Renal cortex interstitium (tissue), 11 donors: Measurements from ENCODE around the gene SLC1A7. TPM values are rescaled to one million over a fixed set of nuclear protein-coding genes. Genes with fewer than 3 reads are reported as not detected.

Experiments
- DNase-seq, 11 donors: peaks; one replicate each; pipeline ENCODE4 v3.0.0-alpha.2; 2013; ENCODE audit warnings: low read depth in 9 of 11, low spot score in 4 of 11; ENCODE audit errors: extremely low read depth in 1 of 11
- polyA plus RNA-seq, 3 donors: library from polyadenylated mRNA; unstranded; fragments of 120-200 nt; gene quantifications; one replicate each; pipeline ENCODE4 v1.2.1, GENCODE V29; 2013; ENCODE audit not compliant: insufficient read length in 3 of 3

Gene SLC1A7
- polyA plus RNA-seq, 3 donors: 0.10 to 0.27 TPM; not detected in 1

DNA sequence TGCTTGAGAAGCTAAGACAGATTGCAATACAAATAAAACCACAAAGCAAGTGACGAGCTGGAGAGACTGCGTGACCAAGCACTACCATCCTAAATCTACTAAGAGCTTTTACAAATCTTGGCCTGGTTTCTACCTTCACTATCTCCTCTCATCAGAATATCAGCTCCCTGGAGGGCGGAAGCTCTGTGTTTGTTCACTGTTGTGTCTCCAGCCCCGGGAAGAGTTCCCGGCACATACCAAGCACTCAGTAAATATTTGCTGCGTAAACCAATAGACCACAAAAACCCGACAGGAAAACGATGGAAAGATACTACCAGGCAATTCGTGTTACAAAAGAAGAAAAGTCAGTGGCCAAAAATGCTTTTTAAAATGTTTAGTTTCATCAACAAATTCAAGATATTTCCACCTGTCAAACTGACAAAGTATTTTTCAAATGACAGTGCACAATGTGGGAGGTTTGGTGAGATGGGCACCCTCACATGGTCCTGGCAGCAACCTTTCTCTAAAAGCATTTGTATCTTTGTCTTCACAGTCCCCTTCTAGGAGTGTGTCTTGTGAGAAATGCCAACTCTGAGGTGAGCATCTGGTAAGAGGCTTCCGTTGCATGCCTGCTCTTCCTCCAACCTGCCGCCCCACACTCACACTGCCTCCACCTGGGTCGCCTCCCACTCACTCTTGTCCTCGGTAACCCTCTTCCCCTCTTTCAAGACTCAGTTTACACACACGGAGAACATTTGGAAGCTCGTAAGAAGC, 34.7 kb downstream of the SLC1A7 start:
- no peak for DNase-seq

DNA sequence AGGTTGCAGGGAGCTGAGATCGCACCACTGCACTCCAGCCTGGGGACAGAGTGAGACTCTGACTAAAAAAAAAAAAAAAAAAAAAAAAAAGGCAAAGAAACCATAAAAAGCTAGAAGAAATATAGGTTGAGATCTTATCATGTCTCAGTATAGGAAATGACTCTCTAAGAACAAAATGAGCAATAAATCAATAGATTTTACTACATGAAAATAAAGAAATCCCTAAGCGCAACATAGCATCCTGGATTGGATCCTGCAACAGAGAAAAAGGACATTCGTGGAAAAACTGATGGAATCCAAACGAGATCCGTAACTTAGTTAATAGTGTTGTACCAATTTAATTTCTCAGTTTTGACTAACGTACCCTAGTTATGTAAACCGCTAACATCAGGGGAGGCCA, 35.3 kb downstream of the SLC1A7 start:
- DNase-seq: no peak

DNA sequence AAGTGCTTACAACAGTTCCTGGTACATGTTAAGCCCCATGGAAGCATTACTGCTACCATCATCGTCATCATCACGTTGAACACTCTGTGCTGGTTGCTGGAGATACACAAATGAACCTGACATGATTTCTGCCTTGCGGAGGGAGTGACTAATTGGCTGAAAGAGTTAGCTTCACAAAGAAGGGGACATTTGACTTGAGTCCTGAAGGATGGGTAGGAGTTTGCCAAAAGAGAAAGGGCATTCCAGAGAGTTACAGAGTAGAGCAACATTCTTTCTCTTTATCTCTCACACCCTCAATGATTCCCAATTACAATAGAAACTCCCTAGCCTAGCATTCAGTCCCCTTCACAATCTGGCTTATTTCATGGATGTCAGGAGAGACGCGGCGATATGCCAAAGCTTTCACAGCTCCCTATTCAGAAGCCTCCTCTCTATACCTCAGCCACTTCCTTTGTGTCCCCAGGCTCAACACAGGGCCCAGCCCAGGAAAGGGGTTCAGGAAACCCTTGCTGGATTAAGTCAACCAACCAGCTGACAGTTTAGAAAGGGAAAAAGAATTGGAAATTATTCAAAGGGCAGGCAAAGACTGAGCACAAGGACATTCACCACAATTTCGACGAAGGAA, 38.0 kb downstream of the SLC1A7 start:
- DNase-seq: no peak

DNA sequence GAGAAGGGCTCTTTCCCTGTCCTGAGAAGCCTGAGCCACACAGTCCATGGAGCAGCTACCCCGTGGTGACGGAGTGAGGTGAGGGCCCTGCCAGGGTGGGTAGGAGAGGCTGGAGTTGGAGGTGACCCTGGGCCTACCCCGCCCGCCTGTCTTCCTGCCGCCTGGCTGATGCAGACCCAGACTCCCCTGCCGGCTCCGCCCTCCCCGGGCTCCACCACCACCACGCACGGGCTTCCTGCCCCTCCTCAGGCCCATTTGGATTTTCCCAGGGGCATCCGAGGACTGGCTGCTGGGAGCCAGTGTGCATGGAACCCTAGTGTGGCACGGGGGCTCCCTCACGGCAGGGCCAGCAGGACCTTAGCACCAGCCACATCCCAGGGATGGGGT, 47.9 kb downstream of the SLC1A7 start:
- DNase-seq: no peak

DNA sequence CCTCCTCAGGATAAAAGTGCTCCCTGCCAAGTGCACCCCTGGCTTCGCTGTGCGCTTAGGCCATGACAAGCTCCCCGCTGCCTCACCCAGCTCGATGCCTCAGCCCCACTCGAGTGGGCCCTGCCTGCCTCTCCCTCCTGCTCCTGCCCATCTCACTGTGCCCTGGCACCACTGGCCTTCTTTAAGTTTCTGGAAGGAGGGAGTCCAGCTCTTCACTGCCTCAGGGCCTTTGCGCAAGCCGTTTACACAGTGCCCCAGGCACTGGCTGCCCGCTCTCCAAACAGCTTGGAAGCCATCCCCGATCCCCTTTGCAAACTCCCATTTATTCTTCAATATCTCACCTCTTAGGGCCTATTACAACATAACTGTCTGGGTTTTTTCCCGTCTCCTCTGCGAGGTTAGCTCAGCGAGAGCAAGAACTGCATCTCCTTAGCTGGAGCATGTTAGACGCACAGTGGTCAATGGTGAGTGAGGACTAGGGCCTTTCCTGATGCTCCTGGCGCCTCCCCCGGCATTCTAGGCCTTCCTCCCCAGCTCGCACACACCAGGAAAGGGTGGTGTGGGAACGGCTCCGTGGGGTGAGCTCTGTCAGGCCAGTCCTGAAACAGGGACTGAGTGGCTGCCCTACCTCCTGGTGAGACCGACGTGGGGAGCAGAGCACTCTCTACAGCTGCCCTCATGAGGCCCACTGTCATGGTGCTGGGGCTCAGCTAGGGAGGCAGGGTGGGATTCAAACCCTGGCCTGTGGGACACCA, 48.5 kb downstream of the SLC1A7 start:
- DNase-seq: no peak

DNA sequence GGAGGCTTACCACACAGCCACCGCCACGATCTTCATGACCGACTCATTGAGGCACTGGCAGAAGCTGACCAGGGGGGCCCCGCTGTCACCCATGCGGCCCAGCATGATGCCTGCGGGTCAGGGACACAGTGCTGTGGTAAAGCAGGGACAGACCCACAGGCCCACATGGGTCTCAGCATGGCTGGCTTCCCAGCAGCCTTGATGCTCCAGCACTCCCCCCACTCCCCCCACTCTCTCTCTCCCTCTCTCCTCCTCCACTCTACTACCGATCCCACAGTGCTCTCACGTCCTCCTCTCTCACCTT, 49.0 kb downstream of the SLC1A7 start:
- no peak for DNase-seq

DNA sequence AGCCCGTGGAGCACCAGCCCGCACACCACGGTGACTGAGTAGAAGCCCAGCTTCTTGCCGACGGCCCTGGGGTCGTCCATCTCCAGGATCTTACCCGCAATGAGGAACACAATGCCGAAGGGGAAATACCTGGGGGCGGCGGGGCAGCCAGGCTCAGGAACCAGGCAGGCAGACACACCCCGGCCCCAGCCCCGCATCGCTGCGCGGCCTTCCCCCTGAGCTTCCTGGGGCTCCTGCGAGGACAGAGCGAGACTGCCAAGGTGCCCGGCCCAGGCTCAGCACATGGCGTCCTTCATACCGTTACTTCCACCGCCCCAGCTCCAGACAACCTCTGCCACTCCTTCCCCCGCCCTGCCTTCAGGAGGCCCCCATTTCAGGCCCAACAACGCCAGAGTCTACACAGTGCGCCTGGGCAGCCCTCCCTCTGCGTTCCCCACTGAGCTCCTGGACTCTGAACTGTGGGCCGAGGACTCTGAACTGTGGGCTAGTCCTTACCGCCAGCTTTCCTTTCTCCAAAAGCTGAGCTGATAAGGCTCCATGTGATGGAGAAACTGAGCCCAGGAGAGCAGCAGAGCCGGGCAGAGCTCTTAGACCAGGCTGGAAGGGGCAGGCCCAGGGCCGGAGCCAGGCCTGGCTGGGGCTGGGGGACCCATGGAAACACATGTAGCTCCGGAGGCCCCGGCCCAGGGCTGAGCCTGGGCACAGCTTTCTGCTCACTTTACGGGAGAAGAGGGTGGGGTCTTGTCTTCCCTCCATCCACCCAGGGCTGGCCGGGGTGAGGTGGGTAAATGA, 49.6 kb downstream of the SLC1A7 start:
- DNase-seq: no peak

DNA sequence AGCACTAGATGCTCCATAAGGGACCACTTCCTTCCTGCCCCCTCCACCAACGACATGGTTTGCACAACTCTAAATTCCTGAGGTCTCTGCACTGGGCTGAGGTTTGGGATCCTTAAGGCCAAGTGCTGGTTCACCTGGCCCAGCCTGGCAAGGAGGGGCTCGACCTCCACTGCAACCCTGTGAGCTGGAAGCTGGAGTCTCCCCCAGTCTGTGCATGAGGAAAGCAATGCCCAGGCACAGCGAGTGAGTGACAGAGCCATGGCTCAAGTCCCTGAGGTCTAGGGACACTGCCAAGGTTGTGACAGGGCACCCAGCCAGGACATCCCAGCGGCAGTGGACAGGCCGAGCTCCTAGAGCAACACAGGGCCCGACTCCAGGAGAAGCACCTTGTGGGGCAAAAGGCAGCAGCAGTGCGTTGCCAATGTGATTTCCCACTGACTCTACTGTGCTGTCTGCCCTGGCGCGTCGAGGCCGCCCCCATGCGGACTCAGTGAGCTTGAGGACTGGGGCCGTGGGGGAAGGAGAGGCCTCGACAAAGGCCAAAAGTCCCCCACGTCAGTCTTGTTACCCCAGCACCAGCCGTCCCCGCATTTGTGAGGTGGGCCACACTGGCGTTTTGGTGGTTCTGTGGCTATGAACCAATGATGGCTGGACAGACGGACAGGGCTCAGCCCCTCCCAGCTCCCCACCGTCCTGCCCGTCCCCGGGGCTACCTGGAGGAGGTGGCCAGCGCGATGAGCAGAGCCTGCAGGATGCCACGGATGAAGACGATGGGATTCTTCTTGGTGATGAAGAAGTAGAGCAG, 50.4 kb downstream of the SLC1A7 start:
- no peak for DNase-seq

DNA sequence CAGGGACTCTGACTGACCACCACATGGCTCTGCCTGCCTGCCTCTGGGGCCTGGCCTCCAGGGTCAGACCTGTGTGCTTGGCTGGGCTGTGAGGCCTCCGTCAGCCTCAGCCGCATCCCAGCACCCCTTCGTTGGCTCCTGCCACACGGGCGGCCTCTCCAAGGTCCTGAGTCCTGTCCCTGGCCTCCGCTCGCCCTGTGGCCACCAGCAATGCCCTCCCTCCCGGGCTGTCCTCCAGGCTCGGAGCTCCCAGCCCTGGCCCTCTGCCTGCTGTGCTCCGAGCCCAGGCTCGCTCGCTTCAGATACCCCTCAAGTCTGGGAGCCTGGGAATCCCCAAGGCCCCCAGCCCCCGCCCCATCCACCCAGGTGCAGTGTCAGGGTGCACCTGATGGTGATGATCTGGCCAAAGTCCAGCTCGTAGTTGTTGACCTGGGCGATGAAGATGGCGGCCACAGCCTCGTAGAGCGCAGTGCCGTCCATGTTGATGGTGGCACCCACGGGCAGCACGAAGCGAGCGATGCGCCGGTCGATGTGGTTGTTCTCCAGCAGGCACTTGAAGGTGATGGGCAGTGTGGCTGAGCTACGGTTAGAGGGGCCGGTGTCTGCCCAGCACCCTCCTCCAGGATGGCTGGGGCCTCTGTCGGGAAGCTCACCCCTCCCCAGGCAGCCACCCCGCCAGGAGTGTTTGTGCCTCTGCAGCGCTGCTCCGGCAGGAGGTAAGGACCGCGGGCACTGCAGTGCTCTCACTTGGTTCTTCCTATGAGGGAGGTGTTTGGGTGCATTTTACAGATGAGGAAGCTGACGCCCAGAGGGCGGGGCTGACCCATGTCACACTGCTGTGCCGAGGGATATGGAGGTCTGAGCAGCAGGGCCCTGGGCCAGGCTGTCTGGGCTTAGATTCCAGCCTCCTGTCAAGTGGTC, 52.0 kb downstream of the SLC1A7 start:
- no peak for DNase-seq

DNA sequence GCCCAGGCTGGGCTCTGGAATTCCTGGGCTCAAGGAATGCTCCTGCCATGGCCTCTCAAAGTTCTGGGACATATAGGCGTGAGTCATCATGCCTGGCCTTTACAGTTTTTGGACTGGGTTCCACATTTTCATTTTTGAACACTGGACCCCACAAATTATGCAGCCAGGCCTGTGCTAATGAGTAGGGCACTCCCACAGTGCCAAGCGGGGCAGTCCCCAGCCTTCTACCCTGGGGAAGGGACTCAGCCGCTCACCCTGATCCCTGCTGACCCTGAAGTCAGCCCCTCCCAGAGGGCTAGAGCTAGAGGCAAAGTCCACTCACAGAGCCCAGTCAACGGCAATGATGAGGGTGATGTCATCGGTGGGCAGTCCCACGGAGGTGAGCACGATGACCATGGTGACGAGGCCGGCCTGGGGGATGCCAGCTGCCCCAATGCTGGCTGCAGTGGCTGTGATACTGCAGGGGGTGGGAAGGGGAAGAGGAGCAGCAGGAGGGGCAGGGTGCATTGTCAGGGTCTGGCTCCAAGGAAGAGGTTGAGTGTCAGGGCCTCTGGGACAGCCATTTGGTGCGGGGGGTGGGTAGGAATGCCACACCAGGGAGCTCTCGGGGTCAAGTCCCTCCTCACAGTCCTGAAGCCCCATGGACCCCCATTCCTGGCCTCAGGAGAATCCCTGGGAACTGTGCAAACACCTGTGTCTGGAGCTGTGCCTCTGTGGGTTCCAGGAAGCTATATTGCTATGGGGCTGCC, 52.8 kb downstream of the SLC1A7 start:
- peak in 1 of 11 donors; percentile 29 for DNase-seq

DNA sequence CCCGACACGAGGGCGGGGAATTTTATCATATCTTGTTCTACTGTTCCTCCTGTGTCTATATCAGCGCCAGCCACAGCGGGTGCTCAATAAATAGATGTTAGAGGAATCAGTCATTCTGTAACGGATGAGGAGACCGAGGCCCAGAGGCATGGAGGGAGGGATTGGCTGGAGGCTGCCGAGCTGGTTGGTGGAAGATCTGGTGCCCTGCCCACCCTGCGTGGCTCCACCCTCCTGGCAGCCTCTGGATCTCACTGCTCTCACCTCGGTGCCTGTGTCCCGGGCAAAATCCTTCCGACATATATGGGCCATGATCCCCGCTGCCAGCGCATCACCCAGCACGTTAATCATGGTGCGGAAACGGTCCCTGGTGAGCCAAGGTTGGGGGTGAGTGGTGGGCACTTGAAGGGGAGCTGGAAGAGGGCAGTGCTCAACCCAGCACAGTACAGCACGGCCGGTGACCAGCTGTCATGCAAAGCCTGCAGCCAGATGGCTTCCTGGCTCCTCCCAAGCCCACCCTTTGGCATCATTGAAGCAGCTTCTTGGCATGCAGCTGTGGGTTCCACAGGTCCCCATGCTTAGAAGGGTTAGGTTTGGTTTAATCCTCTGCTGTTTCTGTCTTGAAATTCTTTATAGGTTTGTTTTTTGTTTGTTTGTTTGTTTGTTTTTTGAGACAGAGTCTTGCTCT, 53.7 kb downstream of the SLC1A7 start:
- no peak for DNase-seq

DNA sequence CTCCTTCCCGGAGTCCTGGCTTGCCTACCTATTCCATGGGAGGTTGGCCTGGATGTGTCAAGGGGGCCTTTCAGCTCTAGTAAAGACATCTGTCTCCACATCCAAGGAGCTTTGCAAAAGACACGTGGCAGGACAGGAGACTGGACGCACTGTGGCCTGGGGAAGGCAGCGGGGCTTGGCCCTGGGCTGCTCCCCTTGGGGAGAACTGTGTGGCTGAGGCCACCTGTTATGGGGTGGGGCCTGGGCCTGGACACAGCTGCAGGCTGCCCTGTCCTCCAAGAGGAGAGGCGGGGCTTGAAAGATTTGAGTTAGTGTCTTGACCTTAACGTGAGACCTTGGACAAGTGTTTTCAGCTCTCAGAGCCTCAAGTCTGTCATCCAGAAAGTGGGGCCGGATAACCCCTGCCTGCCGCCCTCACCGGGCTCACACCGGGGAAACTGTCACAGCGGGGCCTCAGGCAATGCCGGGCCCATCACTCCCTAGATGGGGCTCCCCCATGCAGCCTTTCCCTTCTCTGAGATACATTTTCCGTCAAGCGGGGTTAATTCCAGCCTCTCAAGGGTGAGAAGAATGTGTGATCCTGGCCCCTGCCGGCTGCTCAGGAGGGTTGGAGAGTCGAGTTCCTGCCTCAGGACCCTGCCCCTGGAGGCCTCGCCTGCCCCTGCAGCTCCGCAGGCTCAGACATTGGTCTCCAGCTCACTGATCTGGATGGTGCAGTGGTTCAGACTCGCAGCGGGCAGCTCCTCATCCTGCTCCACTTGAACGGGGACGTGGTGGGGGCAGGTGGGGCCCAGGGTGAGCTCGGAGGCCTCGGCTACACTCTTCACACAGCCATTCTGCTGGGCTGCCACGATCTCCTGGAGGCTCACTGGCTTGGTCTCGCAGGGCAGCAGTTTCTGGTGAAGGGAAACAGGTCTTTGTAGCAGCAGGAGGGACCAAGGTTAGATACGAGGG, 54.8 kb downstream of the SLC1A7 start:
- DNase-seq: no peak

DNA sequence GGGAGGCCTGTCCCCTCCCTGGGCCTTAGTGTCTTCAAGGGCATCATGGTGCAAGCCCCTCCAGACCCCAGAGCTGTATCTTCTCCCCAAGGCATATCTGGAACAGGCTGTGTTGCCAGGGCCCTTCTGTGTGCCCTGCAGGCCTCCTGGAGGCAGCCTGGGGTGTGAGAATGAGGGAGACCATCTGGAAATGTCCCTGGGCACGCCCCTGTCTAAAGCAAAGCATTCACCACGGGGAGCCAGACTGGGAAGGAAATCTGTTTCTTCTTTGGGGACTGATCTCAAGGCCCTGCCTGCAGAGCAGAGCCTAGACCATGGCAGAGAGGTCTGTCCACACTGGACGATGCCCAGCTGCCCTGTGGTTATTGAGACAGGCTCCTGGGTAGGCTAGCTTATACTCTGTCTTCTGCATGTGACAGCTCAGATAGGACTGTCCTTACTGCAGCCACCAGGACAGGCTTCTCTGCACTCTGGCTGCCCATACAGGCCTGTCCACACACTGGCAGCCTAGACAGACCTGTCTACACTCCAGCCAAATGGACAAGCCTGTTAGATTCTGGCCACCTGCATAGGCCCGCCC, 55.9 kb downstream of the SLC1A7 start:
- no peak for DNase-seq

DNA sequence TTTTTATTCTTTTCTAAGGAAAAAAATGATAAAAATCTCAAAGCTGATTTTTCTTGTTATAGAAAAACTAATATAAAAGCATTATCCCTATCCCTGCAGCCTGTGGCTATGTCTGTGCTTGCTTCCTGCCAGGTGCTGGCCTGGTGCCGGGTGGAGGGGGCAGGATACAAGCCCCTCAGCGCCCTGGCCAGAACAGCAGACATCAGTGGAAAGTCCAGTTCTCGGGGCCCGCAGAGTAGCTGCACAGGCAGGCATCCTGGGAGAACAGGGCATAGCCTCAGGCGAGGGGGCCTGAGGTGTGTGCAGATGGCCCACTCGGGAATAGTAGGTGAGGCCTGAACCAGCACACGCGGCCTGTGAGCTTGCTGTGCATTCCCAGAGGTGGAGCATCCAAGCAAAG, 57.0 kb downstream of the SLC1A7 start:
- DNase-seq: no peak

DNA sequence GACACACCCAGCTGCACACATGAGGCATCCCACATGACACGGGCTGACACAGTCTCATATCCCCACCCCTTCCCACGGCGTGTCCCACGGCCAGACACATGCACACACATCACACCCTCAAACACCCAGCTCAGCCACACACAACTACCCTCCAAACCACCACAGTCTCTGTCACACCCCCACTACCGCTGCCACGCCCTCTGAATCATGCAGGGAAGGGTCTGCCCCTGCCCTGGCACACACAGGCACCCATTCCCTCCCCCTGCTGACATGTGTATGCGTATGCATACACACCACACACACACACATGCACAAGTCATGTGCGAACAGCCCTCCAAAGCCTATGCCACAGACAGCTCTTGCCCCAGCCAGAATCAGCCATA, 57.9 kb downstream of the SLC1A7 start:
- DNase-seq: no peak
